ENCODE results near the gene SLBP.

GRCh38 chr4:1746265-1746691 lies 34.2 kb upstream of the SLBP start:
- TF ChIP-seq CTCF (IDR thresholded peaks at IDR 0.05) (peak; percentile 51 to 85), POLR2A (IDR thresholded peaks at IDR 0.05) (no peak), POLR2AphosphoS5 (IDR thresholded peaks at IDR 0.05) (no peak)
